HG03457 (cell line): ENCODE results near the gene NOM1.

Experiments
- ATAC-seq: cut with Tn5 transposase; IDR thresholded peaks from one replicate; pipeline ENCODE4 v1.9.1; 2021; ENCODE audit warnings: moderate number of reproducible peaks; ENCODE audit not compliant: unreplicated experiment

The NOM1 gene

GRCh38 chr7:157014635-157015555 is 65.4 kb downstream of the NOM1 start:
- ATAC-seq, result no peak

GRCh38 chr7:157016024-157016351 is 66.5 kb downstream of the NOM1 start:
- peak; percentile 1 for ATAC-seq

- ATAC-seq, result peak; percentile 54
These were observed 67.0 kb downstream of the NOM1 start for GRCh38 chr7:157016352-157017041.

GRCh38 chr7:157017149-157017548 is 67.6 kb downstream of the NOM1 start:
- no peak for ATAC-seq

GRCh38 chr7:157017603-157018327 is 68.3 kb downstream of the NOM1 start:
- no peak for ATAC-seq

GRCh38 chr7:157018328-157018996 is 69.0 kb downstream of the NOM1 start:
- no peak for ATAC-seq

GRCh38 chr7:157018997-157019608 is 69.6 kb downstream of the NOM1 start:
- ATAC-seq, result no peak

- ATAC-seq, result no peak
These were observed 70.4 kb downstream of the NOM1 start for GRCh38 chr7:157019718-157020451.

GRCh38 chr7:157020514-157021070 is 71.1 kb downstream of the NOM1 start:
- no peak for ATAC-seq

GRCh38 chr7:157021071-157021870 is 71.8 kb downstream of the NOM1 start:
- ATAC-seq, result no peak

GRCh38 chr7:157021871-157022680 is 72.6 kb downstream of the NOM1 start:
- ATAC-seq, result no peak
